ENCODE data around the gene SBK3.

DNA sequence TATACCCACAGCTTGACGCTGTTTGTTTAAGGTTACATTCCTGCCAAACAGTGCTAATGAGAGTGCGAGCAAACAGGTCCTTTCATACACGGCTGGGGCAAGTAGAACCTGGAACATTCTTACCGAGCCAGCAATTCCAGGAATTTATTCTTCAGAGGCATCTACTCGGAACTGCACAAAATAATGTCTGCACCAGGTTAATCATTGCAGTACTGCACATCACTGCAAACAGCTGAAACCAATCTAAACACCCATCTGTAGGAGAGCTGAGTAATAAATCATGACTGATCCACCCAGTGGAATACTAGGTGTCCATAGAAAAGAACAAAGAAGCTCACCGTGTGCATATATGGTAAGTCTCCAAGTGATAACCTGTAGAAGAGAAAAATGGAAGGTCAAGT is 36.5 kb upstream of the SBK3 start:
- TF ChIP-seq POLR2A (IDR thresholded peaks at IDR 0.05; ENCODE audit: control extremely low read depth in 1 of 2, low read depth in 2 of 2, low read length in 2 of 2) (no peak), CBX5 (IDR thresholded peaks at IDR 0.05; ENCODE audit: low read depth, low read length) (no peak), SIN3A (conservative IDR thresholded peaks at IDR 0.05 in 1 of 2, IDR thresholded peaks at IDR 0.05 in 1 of 2; ENCODE audit: low read depth in 1 of 2, low read length in 2 of 2) (no peak), TEAD4 (IDR thresholded peaks at IDR 0.05; ENCODE audit: low read depth, low read length) (no peak), JUN (IDR thresholded peaks at IDR 0.05; ENCODE audit: low read depth, low read length) (no peak), RBBP5 (IDR thresholded peaks at IDR 0.05; ENCODE audit: borderline replicate concordance, low read depth, low read length) (no peak), GABPA (IDR thresholded peaks at IDR 0.05; ENCODE audit: borderline replicate concordance, insufficient read depth, low read length) (no peak)
- TF ChIP-seq, protein P1, sequence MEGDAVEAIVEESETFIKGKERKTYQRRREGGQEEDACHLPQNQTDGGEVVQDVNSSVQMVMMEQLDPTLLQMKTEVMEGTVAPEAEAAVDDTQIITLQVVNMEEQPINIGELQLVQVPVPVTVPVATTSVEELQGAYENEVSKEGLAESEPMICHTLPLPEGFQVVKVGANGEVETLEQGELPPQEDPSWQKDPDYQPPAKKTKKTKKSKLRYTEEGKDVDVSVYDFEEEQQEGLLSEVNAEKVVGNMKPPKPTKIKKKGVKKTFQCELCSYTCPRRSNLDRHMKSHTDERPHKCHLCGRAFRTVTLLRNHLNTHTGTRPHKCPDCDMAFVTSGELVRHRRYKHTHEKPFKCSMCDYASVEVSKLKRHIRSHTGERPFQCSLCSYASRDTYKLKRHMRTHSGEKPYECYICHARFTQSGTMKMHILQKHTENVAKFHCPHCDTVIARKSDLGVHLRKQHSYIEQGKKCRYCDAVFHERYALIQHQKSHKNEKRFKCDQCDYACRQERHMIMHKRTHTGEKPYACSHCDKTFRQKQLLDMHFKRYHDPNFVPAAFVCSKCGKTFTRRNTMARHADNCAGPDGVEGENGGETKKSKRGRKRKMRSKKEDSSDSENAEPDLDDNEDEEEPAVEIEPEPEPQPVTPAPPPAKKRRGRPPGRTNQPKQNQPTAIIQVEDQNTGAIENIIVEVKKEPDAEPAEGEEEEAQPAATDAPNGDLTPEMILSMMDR (IDR thresholded peaks at IDR 0.05; ENCODE audit: control extremely low read depth in 1 of 3, insufficient read depth in 1 of 3, low read depth in 1 of 3, low read length in 3 of 3): no peak
